ENCODE measurements around the gene SCGB1C2. TPM values are rescaled to one million over a fixed set of nuclear protein-coding genes. Genes with fewer than 3 reads are reported as not detected.

SCGB1C2 gene
- not detected in 2 replicates for total RNA-seq

GRCh38 chr17:137166-137807 is at the start of gene SCGB1C2:
Gene SCGB1C2 (plus strand): TSS chr17:137569. CDS start chr17:137591, 22 bp downstream.

GRCh38 chr17:181245-182049 is 44.1 kb downstream of the SCGB1C2 start, which contains the start of gene DOC2B:
Gene DOC2B (minus strand): TSS chr17:181650. CDS start chr17:181479, 171 bp downstream.

Other genes with a start within 250 kb of the SCGB1C2 start
- gene DOC2B, start 44.1 kb downstream of the SCGB1C2 start, total RNA-seq = not detected in 2 replicates
- 1.00 and 1.3 TPM in 2 replicates for gene RPH3AL, start 215.2 kb downstream of the SCGB1C2 start, total RNA-seq

All from smooth muscle cell of bladder (primary cell).